GM19099 (cell line): ENCODE data around the gene CFAP74.

Source experiments
- POLR2A ChIP-seq: IDR thresholded peaks from 3 replicates; pipeline ENCODE4 v1.6.1; 2011; ENCODE audit warnings: low read depth; ENCODE audit not compliant: insufficient read length; ENCODE audit errors: extremely low read depth

The CFAP74 gene

DNA sequence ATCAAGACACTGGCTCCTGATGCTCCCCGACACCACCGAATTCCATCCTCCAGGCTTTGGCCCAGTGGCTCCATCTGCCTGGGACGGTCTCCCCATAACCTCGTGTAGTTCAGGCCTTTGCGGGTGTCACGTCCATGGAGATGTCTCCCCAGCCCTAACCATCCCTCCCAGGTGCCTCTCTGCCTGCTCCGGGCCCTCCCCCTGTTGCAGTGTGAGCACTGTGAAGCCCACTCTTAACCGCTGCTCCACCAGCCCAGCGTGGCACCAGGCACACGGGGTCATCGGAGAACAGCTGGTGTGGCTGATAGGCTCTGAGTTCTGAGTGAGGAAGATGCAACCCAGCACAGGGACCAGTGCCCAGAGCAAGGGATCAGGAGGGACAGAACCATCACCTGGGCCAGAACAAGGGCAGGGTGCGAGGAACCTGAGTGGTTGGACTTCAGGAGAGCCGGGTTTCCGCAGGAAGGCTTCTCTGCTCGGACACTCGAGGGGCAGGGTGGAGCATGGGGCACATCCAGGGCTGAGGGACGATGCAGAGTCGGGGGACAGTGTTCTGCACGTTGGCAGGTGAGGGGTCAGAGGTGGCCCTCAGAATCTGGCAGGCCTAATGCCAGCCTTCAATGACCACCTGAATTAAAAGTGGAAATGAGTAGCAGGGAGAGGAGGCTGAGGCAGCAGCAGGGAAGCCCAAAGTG lies 110.1 kb downstream of the CFAP74 start:
- TF ChIP-seq POLR2A = no peak

DNA sequence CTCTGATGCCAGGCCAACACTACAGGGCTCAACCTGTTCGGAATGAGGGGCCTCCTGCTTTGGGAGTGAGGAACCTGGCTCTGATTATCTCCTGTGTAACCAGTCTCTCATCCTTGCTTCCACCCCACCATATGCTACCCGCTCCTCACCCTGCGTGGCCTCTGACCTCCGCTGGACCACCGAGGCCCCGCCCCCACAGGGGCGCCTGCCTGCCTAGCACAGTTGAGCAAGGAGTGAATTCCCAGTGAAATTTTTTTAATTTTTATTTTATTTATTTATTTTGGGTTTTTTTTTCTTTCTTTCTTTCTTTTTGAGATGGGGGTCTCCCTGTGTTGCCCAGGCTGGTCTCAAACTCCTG lies 110.8 kb downstream of the CFAP74 start:
- no peak for TF ChIP-seq POLR2A

DNA sequence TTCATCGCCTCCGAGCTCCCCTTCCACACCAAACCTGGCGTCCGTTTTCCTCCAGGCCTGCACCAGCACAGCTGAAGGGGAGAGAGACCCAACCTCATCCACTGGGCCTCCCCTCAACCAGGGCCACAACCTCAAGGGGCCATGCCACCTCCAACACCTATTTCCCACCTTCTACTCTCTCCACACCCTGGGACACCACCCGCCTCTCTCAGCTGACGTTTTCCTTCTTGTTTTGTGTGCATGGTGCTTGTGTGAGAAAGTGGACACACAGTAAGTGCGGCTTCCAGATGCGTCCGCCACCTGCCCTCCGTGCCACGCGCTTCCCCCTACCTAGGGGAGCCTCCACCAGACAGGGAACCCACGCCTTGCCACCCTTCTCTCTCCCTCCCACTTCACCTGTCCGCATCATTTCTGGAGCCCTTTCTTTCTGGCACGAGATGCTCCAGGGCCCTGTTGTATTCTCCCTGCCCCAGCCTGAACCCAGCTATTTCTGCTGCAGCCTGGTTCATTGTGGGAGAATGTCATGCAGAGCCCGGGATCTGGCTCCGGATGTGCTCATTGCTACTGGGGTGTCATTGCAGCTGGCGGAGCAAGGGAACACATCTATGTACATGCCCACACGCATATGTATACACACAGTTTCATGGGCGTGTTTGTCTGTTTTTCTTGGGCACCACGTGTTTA lies 111.4 kb downstream of the CFAP74 start:
- no peak for TF ChIP-seq POLR2A

DNA sequence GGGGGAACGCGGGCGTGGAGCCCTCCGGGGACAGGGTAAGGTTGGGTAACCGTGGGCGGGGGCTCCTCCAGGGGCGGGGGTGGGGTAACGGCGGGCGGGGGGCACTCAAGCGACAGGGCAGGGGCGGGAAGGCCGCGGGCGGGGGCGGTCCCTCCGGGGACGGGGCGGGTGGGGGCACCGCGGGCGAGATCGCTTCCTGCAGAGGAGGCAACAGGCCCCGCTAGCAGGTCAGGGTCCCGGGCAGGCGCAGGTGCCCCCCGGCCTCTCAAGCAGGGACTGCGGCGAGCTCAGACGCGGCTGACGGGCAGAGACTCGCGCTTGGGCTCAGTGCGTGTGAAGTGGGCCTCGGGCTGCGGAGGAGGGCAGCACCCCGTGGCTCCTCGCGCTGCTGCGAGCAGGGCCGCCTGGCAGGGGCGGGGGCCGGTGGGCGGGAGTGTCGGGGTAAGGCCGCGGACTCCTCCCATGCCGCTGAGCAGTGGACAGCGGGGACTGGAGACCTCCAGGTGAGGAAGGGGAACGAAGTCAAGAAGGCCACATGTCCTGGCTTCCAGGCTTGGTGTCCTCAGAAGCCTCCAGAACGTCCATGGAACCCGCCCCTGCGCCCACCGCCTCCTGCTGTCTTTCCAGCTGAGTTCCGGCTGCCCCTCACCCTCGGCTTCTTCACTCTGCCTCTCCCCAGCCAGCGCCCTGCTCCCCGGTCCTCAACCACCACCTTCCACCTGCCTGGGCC lies 112.1 kb downstream of the CFAP74 start:
- peak; percentile 20 for TF ChIP-seq POLR2A

DNA sequence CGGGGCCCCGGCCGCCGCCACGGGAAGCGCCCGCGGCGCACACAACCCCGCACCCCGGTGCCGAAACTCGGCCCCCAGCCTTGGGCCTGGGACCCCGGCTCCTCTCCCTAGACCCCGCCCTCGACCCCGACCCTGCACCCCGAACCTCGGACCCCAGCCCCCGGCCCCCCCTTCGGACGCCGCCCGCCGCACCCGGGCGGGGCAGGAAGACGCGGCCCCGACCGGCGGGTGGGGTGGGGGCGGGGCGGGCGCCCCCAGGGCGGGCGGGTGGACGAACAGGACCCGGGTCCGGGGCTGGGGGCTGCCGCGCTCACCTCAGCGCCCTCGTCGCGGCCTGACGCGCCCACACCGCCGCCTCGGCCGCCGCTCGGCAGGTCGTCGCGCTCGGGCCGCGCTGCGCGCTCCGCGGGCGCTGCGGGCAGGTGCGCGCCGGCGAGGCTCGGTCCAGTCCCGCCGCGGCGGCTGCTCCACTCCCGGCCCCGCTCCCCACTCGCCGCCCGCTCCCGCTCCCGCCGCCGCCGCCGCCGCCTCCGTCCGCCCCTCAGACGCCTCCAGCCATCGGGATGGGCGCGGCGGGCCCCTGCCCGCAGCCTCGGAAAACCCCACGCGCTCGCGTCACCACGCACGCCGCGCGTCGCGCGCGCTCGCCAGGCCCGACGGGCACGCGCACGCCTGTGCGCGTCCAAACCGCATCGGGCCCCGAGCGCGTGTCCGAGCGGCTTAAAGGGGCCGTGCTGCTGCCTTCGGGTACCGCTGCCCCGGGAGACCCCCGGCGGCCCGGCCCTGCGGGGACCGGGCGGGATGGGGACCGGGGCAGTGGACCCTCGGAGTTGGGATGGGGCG lies 112.9 kb downstream of the CFAP74 start, which contains the start of gene GNB1:
Gene GNB1, minus strand, starts transcription at position 582 of the 843 bp plus-strand sequence. CDS start 65,634 bp downstream, outside the sequence.
- TF ChIP-seq POLR2A = peak; percentile 82

DNA sequence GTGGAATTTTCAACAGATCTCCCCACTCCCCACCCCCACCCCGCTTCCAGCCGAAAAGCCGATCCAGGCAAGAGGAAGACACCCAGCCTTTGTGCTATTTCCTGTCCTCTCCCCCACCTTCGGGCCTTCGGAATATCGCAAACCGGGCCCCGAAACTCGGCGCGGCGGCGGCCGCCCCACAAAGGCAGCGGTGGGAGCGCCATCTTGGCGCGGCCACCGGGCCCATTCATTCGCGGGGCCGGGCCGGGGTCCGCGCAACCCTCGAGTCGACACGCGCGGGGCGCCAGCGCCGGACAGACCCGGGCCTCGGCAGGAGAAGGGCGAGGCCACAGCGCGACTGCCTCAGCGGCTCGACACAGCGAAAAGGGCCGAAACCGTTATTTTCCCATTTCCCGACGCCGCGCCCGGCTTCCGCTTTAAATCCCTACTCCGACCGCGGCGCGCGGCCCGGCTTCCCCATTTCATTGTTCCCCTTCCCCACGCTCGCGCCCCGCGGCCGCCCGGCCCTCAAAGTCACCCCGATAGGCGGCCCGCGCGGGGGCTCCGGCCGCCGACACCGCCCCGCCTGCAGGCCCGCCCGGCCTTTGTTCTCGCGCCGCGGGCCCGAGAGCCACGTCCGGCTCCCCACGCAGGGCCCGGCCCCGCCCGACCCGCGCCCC lies 113.6 kb downstream of the CFAP74 start:
- no peak for TF ChIP-seq POLR2A

DNA sequence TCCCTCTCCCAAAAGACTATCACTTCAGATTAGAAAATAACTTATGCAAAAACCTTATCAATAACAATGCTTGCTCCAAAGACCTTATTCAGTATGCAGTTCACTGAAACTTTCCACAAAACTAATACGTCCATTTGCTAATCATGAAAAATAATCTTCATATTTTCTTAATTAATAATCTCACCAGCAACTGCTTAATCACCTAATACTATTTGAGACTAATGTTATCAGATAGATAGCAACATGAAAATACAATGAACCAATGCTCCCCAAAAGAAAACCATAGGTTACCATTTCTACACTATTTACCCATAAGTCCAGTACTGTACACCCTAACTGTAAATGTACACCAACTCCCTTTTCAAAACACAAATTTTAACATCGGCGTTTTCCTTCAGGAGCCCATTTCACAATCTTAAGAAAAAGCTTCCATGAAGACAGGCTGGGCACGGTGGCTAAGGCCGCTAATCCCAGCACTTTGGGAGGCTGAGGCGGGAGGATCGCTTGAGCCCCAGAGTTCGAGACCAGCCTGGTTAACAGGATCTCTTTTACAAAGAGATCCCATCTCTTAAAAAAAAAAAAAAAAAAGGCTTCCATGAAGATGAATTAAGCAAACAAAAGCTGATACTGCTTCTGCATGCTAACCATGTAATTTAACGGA lies 114.4 kb downstream of the CFAP74 start:
- TF ChIP-seq POLR2A = no peak

DNA sequence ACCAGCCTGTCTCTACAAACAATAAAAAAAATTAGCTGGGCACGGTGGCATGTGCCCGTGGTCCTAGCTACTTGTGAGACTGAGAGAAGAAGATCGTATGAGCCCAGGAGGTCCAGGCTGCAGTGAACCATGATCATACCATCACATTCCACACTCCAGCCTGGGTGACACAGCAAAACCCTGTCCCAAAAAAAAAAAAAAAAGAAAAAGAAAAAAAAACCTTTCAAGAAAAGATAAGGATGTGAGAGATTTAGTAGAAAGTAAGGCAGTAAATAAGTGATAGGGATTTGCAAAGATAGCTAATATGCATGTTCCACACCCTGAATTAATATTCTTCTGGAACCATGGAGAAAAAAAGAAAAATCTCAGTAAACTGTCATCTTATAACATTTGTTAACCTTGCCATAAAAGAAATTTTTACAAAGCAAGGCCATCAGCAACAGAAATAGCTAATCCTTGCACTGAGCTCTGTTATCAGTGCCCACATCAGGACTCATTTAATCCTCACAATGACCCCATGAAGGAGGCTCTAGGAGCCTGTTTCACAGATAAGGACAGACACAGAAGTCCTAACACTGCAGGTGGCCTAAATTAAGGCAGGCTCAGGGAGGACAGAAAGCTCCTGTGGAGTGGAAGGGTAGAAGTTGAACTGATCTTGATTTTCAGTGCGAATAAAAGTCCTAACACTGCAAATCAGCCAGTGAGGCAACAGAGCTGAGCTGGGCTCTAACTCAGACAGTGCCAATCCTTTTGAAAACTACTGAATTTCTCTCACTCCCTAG lies 120.3 kb downstream of the CFAP74 start:
- no peak for TF ChIP-seq POLR2A

DNA sequence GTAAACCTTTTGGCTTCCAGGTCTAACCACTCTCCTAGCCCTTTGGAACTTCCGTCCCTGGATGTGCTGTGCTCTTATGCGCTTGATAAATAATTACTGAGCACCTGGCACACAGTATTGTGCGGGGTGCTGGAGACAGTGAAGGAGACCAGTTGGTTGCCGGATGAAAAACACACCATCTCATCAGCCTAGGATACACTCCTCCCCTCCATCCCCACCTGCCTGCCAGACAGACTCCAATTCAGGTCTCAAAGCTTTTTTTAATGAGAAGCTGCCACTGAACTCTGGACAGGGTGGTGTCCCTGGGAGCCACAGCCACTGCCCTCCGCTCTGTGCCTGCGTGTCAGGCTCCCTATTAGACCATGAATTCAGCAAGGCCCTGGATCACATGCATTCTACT lies 121.9 kb downstream of the CFAP74 start:
- TF ChIP-seq POLR2A = no peak

DNA sequence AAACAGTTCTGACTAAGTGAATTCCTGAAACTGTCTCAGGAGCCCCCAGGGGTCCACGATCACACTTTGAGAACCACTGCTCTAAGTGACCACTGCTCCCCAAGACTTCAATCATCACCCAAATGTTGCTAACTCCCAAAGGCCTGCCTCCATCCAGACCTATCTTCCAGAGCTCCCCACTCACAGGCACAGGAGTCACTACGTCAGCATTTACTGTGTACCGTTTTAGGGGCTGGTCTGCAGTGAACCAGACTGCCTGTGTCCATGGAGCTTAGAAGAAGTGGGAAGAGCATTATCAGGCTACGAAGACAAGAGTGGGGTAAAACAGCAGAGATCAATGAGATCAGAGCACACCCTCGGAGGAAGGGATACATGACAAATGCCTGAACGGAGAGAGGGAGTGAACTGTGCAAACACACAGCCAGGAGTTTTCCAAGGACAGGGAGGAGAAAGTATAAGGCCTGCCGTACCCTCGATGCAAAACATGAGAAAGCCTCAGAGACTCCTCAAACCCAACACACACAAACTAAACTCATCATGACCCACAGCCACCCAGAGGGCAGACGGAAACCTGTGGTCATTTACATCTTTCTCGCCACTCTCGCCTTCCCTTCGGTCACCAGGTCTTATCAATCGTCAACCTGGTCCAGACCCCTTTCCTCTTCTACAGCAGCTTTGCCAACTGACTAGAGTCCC lies 122.8 kb downstream of the CFAP74 start:
- no peak for TF ChIP-seq POLR2A

DNA sequence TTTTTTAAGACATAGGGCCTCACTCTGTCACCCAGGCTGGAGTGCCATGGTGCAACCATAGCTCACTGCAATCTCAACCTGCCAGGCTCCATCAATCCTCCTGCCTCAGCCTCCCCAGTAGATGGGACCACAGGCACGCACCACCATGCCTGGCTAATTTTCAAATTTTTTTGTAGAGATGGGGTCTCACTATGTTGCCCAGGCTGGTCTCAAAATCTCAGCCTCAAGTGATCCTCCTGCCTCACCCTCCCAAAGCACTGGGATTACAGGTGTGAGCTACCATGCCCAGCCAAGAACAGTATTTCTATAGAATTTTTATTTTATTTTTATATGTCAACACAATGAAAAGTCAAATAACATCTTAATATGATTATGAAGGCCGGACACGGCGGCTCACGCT lies 123.6 kb downstream of the CFAP74 start:
- no peak for TF ChIP-seq POLR2A

DNA sequence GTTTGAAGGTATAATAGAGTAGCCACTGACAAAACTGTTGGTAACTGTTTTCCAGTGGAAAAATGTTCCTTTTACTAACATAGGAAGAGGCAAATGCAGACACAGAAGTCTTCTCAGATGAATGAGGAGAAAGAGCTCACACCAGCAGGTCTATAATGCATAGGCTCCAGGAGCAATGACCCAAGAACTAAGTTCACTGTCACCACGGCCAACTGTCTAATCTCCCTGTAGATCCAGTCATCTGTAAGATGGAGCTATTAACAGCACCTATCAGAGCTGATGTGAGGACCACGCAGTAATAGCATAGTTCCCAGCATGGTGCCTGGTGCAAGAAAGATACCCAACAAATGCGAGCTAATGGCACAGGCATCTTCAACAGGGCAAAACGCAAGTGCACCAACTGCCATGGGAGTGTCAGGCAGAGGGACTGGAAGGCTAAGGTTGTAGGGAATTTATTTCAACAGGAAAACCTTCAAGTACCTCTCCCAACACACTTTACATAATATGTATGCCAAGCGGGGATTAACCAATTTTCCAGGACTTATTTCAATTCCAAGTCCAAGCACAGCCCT lies 125.6 kb downstream of the CFAP74 start:
- TF ChIP-seq POLR2A = no peak
